ENCODE results near the gene CARHSP1.

CARHSP1 gene

GRCh38 chr16:8869212-8869987 is 594 bp upstream of the CARHSP1 start:
- no peak for DNase-seq

DNA sequence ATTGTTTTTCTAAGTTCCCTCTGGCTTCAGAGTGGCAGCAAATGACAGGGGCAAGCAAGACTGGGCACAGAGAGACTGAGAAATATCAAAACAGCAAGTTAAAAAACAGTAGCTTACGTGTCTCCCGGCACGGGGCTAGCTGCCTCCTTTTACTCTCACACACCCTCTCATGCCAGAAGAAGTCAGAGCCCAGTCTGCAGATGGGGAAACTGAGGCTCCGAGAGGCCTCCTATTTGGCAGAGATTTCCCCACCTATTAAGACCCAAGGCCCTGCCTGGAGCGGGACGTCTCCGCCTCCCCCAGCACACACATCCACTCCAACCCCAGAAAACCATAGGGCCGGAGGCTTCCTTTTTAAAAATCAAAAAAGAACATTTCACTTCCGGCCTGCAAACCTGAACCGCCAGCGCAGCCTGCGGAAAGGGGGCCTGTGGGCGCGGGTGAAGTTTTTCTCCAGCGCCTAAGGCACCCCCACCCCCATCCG is 832 bp downstream of the CARHSP1 start:
- DNase-seq = no peak

DNA sequence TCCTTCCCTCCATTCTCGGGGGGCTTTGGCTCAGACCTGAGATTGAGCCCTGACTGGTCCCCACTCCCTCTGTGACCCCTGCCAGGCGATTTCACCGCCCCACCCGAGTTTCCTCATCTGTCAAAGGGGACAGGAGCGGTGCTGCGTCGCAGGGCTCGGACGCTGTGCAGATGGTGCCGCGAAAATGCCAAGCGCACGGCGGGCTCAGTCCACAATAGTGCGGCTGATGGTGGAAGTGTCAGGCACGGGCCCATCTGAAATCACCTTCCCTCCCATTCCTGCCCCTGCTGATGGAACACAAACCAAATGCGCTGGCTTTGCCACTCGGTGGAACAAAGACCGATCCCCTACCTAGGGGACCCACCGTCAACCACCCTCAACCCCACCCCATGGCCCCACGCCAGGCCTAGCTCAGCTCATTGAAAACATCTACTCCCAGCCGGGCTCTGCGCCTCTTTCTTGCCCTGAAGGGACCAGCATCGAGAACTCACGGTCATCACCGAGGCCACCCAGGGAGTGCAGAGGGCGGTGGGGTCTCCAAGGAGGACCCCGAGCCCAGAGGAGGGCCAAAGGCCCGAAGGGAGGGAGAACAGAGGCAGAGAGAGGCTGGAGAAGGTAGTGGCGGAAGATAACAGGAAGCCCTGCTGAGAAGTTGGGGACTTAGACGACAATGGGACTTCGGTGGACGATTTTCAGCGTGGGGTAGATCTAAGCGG is 1.4 kb downstream of the CARHSP1 start:
- no peak for DNase-seq

DNA sequence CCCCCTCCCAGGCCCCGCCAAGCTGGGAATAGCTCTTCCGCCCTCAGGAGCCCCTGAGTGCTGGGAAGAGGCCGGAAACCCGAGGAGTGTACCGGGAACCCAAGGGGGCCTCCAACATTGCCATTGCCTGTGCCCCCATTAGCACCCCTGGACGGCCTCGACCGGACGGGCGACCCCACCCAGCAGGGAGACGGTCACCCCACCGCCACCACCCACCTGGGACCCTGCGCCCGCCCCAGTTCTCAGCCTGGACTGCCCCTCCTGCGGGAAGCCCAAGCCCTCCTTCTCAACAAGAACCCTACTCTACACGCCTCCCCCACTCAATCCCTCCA is 2.0 kb downstream of the CARHSP1 start:
- no peak for DNase-seq

GRCh38 chr16:8866118-8866883 is 2.5 kb downstream of the CARHSP1 start:
- DNase-seq = no peak

GRCh38 chr16:8865145-8865882 is 3.5 kb downstream of the CARHSP1 start:
- no peak for DNase-seq

- no peak for DNase-seq
Observed at GRCh38 chr16:8864480-8865110, 4.2 kb downstream of the CARHSP1 start.

- DNase-seq = no peak
Observed at GRCh38 chr16:8863594-8864424, 5.0 kb downstream of the CARHSP1 start.

GRCh38 chr16:8862309-8863130 is 6.3 kb downstream of the CARHSP1 start:
- no peak for DNase-seq

DNA sequence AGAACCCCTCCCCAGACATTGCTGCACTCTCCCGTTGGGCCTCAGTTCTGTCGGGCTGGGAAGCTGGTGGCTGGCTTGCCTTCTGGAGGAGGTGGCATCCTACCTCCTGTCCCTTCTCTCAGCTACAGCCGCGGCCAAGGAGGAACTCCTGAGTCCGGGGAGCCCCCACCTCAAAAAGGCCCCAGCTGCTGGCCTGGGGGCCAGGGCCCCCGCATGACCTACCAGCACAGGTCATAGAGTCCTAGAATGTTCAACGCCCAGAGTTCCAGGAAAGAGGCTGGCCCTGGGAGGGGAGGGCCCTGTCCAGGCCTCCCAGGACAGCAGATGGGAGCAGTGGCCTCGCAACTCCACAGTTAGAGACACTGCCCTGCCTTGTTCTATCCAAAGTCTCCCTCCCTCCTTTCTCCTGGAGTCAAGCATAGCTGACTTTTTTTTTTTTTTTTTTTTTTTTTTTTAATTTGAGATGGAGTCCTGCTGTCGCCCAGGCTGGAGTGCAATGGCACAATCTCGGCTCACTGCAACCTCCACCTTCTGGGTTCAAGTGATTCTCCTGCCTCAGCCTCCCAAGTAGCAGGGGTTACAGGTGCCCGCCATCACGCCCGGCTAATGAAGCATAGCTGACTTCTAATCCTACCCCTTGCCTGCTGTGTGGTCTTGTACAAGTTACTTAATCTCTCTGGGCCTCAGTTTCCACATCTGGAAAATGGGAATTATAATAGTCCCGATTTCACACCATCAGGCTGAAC is 7.1 kb downstream of the CARHSP1 start:
- no peak for DNase-seq

- DNase-seq = no peak
Observed at GRCh38 chr16:8859913-8860881, 8.6 kb downstream of the CARHSP1 start.

GRCh38 chr16:8858994-8859912 is 9.6 kb downstream of the CARHSP1 start:
- no peak for DNase-seq

DNA sequence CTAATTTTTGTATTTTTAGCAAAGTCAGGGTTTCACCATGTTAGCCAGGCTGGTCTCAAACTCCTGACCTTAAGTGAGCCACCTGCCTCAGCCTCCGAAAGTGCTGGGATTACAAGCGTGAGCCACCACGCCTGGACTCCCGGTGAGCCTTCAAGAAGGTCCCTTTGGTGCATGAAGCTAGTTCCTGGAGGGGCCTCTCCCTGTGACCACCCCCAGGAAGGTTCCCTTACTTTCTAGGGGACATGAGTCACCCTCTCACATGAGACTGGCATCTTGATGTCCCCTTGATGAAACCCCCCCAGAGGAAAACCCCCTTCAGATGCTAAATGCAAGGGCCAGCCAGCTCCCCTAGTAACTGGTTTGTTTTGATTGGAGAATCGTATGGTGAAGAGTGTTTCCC is 12.8 kb downstream of the CARHSP1 start:
- DNase-seq = no peak

GRCh38 chr16:8855051-8855786 is 13.6 kb downstream of the CARHSP1 start:
- no peak for DNase-seq

GRCh38 chr16:8854298-8854948 is 14.4 kb downstream of the CARHSP1 start:
- no peak for DNase-seq

- no peak for DNase-seq
Observed at GRCh38 chr16:8853611-8854010, 15.2 kb downstream of the CARHSP1 start.

All from NCI-H1048 (cell line).